Measurements from ENCODE around the gene CDT1. TPM values are rescaled to one million over a fixed set of nuclear protein-coding genes. Genes with fewer than 3 reads are reported as not detected.

CDT1 gene
- total and polyA plus RNA-seq, 7 experiments from 2014 or later: 0.09 to 79.2 (median 0.67) TPM; not detected in 1

- CTCF ChIA-PET: interaction anchor here (0.6 kb wide), 1 partner anchor 32 kb away, joined by 3 read pairs; no protein-coding TSS in a partner anchor
- peaks cover 8 to 30% (median 17%) of the 10 kb centered on the region in 7 donors for H3K4me1 Mint-ChIP-seq
- peaks cover 0 to 6% (median 0%) of the 10 kb centered on the region in 5 donors for H3K36me3 Mint-ChIP-seq
- POLR2A ChIA-PET: interaction anchor here (1.2 to 1.4 kb wide), 2 partner anchors 17 to 19 kb away, joined by 3 to 7 read pairs; no protein-coding TSS in a partner anchor
- no peaks in the 10 kb centered on the region for H3K27me3 ChIP-seq (ENCODE audit: control insufficient read depth in 2 of 2, insufficient read depth in 2 of 2, low read length in 2 of 2)
- no peak for ATAC-seq
- H3K9me3 Mint-ChIP-seq: peaks cover 0 to 2% (median 0%) of the 10 kb centered on the region in 11 donors
- no peak overlapping the region for H3K4me3 Mint-ChIP-seq
- no peak overlapping the region for H3K4me3 ChIP-seq (ENCODE audit: low read length)
- no peaks in the 10 kb centered on the region for H3K36me3 ChIP-seq (ENCODE audit: control insufficient read depth in 2 of 3, insufficient read depth in 3 of 3, low read length in 3 of 3)
- H3K27me3 Mint-ChIP-seq: no peaks in the 10 kb centered on the region
- DNase-seq: no peak
- H3K27ac ChIP-seq (ENCODE audit: low read depth, low read length): no peak overlapping the region
- intact Hi-C loops (cut with micrococcal nuclease): no loop called here
- no peaks in the 10 kb centered on the region for H3K9me3 ChIP-seq (ENCODE audit: control insufficient read depth in 2 of 3, low read length in 3 of 3)
- no peak overlapping the region for H3K27ac Mint-ChIP-seq
- peaks cover 3 to 27% of the 10 kb centered on the region in 2 donors for H3K4me1 ChIP-seq (ENCODE audit: control insufficient read depth in 2 of 2, insufficient read depth in 2 of 2, low read length in 2 of 2)
Observed at GRCh38 chr16:88762258-88762870, 41.2 kb upstream of the CDT1 start.

- Mint-ChIP-seq H3K36me3 (peaks cover 0 to 6% (median 0%) of the 10 kb centered on the region in 5 donors), H3K4me1 (peaks cover 8 to 30% (median 20%) of the 10 kb centered on the region in 7 donors), H3K27ac (peak overlapping the region in 1 of 9 donors; percentile 37), H3K9me3 (peaks cover 0 to 2% (median 0%) of the 10 kb centered on the region in 11 donors), H3K27me3 (no peaks in the 10 kb centered on the region), H3K4me3 (no peak overlapping the region)
- DNase-seq: no peak
- Histone ChIP-seq H3K27me3 (ENCODE audit: control insufficient read depth in 2 of 2, insufficient read depth in 2 of 2, low read length in 2 of 2) (no peaks in the 10 kb centered on the region), H3K36me3 (ENCODE audit: control insufficient read depth in 2 of 3, insufficient read depth in 3 of 3, low read length in 3 of 3) (no peaks in the 10 kb centered on the region), H3K27ac (ENCODE audit: low read depth, low read length) (no peak overlapping the region), H3K4me1 (ENCODE audit: control insufficient read depth in 2 of 2, insufficient read depth in 2 of 2, low read length in 2 of 2) (peaks cover 3 to 32% of the 10 kb centered on the region in 2 donors), H3K9me3 (ENCODE audit: control insufficient read depth in 2 of 3, low read length in 3 of 3) (no peaks in the 10 kb centered on the region), H3K4me3 (ENCODE audit: low read length) (no peak overlapping the region)
- intact Hi-C loops (cut with micrococcal nuclease): no loop called here
- no peak for ATAC-seq
- CTCF ChIA-PET: interaction anchor here (0.6 kb wide), 1 partner anchor 31 kb away, joined by 3 read pairs; no protein-coding TSS in a partner anchor
- POLR2A ChIA-PET: interaction anchor here (1.2 to 1.4 kb wide), 2 partner anchors 18 kb away, joined by 3 to 7 read pairs; no protein-coding TSS in a partner anchor
Observed at GRCh38 chr16:88762941-88763340, 40.6 kb upstream of the CDT1 start.

GRCh38 chr16:88763502-88764053 lies 40.0 kb upstream of the CDT1 start:
- Mint-ChIP-seq H3K4me3 (no peak overlapping the region), H3K9me3 (peaks cover 0 to 2% (median 0%) of the 10 kb centered on the region in 11 donors), H3K27me3 (no peaks in the 10 kb centered on the region), H3K27ac (peak overlapping the region in 2 of 9 donors; percentile 37 to 62), H3K4me1 (peaks cover 7 to 24% (median 19%) of the 10 kb centered on the region in 7 donors), H3K36me3 (peaks cover 0 to 5% (median 0%) of the 10 kb centered on the region in 5 donors)
- Histone ChIP-seq H3K9me3 (ENCODE audit: control insufficient read depth in 2 of 3, low read length in 3 of 3) (no peaks in the 10 kb centered on the region), H3K27ac (ENCODE audit: low read depth, low read length) (no peak overlapping the region), H3K4me1 (ENCODE audit: control insufficient read depth in 2 of 2, insufficient read depth in 2 of 2, low read length in 2 of 2) (peaks cover 0 to 31% of the 10 kb centered on the region in 2 donors), H3K27me3 (ENCODE audit: control insufficient read depth in 2 of 2, insufficient read depth in 2 of 2, low read length in 2 of 2) (no peaks in the 10 kb centered on the region), H3K36me3 (ENCODE audit: control insufficient read depth in 2 of 3, insufficient read depth in 3 of 3, low read length in 3 of 3) (no peaks in the 10 kb centered on the region), H3K4me3 (ENCODE audit: low read length) (no peak overlapping the region)
- intact Hi-C loops (cut with micrococcal nuclease): no loop called here
- ChIA-PET CTCF (no interaction called here), POLR2A (interaction anchor here (1.3 kb wide), 1 partner anchor 17 kb away, joined by 3 read pairs; no protein-coding TSS in a partner anchor)
- ATAC-seq: no peak
- DNase-seq: no peak

GRCh38 chr16:88764080-88764479 lies 39.5 kb upstream of the CDT1 start:
- no peak overlapping the region for H3K4me3 ChIP-seq (ENCODE audit: low read length)
- DNase-seq (no peak), ATAC-seq (no peak)
- H3K27ac Mint-ChIP-seq: no peak overlapping the region
- POLR2A ChIA-PET: interaction anchor here (1.3 kb wide), 1 partner anchor 17 kb away, joined by 3 read pairs; no protein-coding TSS in a partner anchor
- peaks cover 6 to 23% (median 16%) of the 10 kb centered on the region in 7 donors for H3K4me1 Mint-ChIP-seq
- H3K27ac ChIP-seq (ENCODE audit: low read depth, low read length): no peak overlapping the region
- H3K9me3 ChIP-seq (ENCODE audit: control insufficient read depth in 2 of 3, low read length in 3 of 3): no peaks in the 10 kb centered on the region
- H3K36me3 ChIP-seq (ENCODE audit: control insufficient read depth in 2 of 3, insufficient read depth in 3 of 3, low read length in 3 of 3): no peaks in the 10 kb centered on the region
- H3K36me3 Mint-ChIP-seq: peaks cover 0 to under 1% (median 0%) of the 10 kb centered on the region in 5 donors
- no peaks in the 10 kb centered on the region for H3K27me3 ChIP-seq (ENCODE audit: control insufficient read depth in 2 of 2, insufficient read depth in 2 of 2, low read length in 2 of 2)
- H3K27me3 Mint-ChIP-seq: no peaks in the 10 kb centered on the region
- H3K4me3 Mint-ChIP-seq: no peak overlapping the region
- intact Hi-C loops (cut with micrococcal nuclease): no loop called here
- CTCF ChIA-PET: no interaction called here
- peaks cover 0 to 2% (median 0%) of the 10 kb centered on the region in 11 donors for H3K9me3 Mint-ChIP-seq
- peaks cover 0 to 26% of the 10 kb centered on the region in 2 donors for H3K4me1 ChIP-seq (ENCODE audit: control insufficient read depth in 2 of 2, insufficient read depth in 2 of 2, low read length in 2 of 2)

- peaks cover 6 to 25% (median 17%) of the 10 kb centered on the region in 7 donors for H3K4me1 Mint-ChIP-seq
- no peaks in the 10 kb centered on the region for H3K27me3 Mint-ChIP-seq
- DNase-seq (no peak), ATAC-seq (no peak)
- H3K36me3 Mint-ChIP-seq: no peaks in the 10 kb centered on the region
- no peak overlapping the region for H3K27ac Mint-ChIP-seq
- intact Hi-C loops (cut with micrococcal nuclease): no loop called here
- H3K27me3 ChIP-seq (ENCODE audit: control insufficient read depth in 2 of 2, insufficient read depth in 2 of 2, low read length in 2 of 2): no peaks in the 10 kb centered on the region
- POLR2A ChIA-PET: interaction anchor here (0.6 to 1.3 kb wide), 2 partner anchors 16 kb away, joined by 3 read pairs; no protein-coding TSS in a partner anchor
- peaks cover 0 to 2% (median 0%) of the 10 kb centered on the region in 11 donors for H3K9me3 Mint-ChIP-seq
- H3K36me3 ChIP-seq (ENCODE audit: control insufficient read depth in 2 of 3, insufficient read depth in 3 of 3, low read length in 3 of 3): no peaks in the 10 kb centered on the region
- CTCF ChIA-PET: no interaction called here
- H3K4me1 ChIP-seq (ENCODE audit: control insufficient read depth in 2 of 2, insufficient read depth in 2 of 2, low read length in 2 of 2): peaks cover 2 to 25% of the 10 kb centered on the region in 2 donors
- no peak overlapping the region for H3K4me3 ChIP-seq (ENCODE audit: low read length)
- no peak overlapping the region for H3K4me3 Mint-ChIP-seq
- no peak overlapping the region for H3K27ac ChIP-seq (ENCODE audit: low read depth, low read length)
- no peaks in the 10 kb centered on the region for H3K9me3 ChIP-seq (ENCODE audit: control insufficient read depth in 2 of 3, low read length in 3 of 3)
Observed at GRCh38 chr16:88764913-88765349, 38.7 kb upstream of the CDT1 start.

- no peak overlapping the region for H3K4me3 ChIP-seq (ENCODE audit: low read length)
- CTCF ChIA-PET: interaction anchor here (0.9 kb wide), 1 partner anchor 14 kb away, joined by 4 read pairs; no protein-coding TSS in a partner anchor
- Mint-ChIP-seq H3K36me3 (no peaks in the 10 kb centered on the region), H3K4me3 (no peak overlapping the region), H3K27ac (peak overlapping the region in 2 of 9 donors; percentile 51 to 84), H3K27me3 (no peaks in the 10 kb centered on the region), H3K4me1 (peaks cover 10 to 39% (median 22%) of the 10 kb centered on the region in 7 donors), H3K9me3 (peaks cover 0 to 2% (median 0%) of the 10 kb centered on the region in 11 donors)
- intact Hi-C loops (cut with micrococcal nuclease): no loop called here
- POLR2A ChIA-PET: interaction anchor here (0.6 to 1.2 kb wide), 2 partner anchors 28 to 988 kb away, joined by 3 to 5 read pairs; no protein-coding TSS in a partner anchor
- no peak for ATAC-seq
- DNase-seq: no peak
- H3K27ac ChIP-seq (ENCODE audit: low read depth, low read length): no peak overlapping the region
- no peaks in the 10 kb centered on the region for H3K9me3 ChIP-seq (ENCODE audit: control insufficient read depth in 2 of 3, low read length in 3 of 3)
- H3K27me3 ChIP-seq (ENCODE audit: control insufficient read depth in 2 of 2, insufficient read depth in 2 of 2, low read length in 2 of 2): no peaks in the 10 kb centered on the region
- peaks cover 15 to 27% of the 10 kb centered on the region in 2 donors for H3K4me1 ChIP-seq (ENCODE audit: control insufficient read depth in 2 of 2, insufficient read depth in 2 of 2, low read length in 2 of 2)
- no peaks in the 10 kb centered on the region for H3K36me3 ChIP-seq (ENCODE audit: control insufficient read depth in 2 of 3, insufficient read depth in 3 of 3, low read length in 3 of 3)
Observed at GRCh38 chr16:88766975-88767374, 36.6 kb upstream of the CDT1 start.
